Non-pigmented ciliary epithelial cell (primary cell): ENCODE results near the gene NOP58.
"Not testable (repeated sequence)": the region's sequence is repeated elsewhere in the genome, so short reads cannot be mapped to it uniquely, and the experiment has no call there.

Source experiments
- DNase-seq: peaks from one replicate; pipeline ENCODE4 v3.0.0-alpha.2; 2010; ENCODE audit warnings: low read depth

Gene NOP58, protein sequence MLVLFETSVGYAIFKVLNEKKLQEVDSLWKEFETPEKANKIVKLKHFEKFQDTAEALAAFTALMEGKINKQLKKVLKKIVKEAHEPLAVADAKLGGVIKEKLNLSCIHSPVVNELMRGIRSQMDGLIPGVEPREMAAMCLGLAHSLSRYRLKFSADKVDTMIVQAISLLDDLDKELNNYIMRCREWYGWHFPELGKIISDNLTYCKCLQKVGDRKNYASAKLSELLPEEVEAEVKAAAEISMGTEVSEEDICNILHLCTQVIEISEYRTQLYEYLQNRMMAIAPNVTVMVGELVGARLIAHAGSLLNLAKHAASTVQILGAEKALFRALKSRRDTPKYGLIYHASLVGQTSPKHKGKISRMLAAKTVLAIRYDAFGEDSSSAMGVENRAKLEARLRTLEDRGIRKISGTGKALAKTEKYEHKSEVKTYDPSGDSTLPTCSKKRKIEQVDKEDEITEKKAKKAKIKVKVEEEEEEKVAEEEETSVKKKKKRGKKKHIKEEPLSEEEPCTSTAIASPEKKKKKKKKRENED

DNA sequence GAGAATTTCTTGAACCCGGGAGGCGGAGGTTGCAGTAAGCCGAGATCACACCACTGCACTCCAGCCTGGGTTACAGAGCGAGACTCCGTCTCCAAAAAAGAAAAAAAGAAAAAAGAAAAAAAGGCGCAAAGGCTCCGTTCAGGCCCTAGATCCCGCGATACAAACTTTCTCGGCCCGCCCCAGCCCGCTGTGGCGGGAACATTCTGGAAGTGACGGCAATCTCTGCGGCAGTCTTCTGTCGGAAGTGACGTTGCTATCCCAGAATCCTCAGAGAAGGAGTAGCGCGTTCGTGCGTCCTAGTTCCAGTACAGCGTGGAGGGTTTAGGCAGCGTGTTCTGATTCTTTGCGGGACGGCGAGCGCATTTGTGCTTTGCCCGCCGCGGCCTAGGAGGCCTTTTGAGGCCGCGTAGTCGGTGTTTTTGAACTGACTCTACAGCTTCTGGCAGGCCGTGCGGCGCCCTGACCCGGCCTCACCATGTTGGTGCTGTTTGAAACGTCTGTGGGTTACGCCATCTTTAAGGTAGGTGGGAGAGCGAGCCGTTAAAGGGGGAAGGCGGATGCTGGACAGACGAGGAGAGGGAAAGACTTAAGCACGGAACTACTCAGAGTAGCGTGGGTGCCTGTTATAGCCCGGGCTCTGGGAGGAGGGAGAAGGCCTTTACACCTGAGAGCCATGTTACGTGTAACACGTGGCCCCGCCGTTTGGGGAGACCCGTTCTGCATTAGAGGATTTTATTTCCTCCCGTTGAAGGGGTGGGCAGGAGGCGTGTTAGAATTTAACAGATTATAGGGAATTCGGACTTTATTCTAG is at the start of gene NOP58:
Gene NOP58, plus strand, starts transcription at position 297 of the 811 bp plus-strand sequence. Its CDS starts 179 bp downstream, at position 476.
- DNase-seq: peak; percentile 80

DNA sequence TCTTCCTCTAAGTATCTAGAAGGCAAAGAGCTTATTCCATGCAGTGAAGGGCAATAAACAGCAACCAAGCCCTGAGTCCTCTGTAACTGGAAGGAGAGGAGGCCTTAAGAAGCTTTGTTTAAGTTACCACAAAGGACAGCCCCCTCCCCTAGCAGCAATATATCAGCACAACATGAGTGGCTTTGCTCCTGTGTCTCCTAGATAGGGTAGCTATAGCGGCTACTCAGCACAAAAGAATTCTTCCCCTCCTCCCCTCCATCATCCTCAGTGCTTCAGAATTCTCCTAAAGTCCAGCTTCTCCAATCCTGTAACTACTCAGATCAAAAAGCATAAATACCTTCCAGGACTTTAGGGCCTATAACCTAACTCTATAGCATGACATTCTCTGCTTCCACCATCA is 43.7 kb upstream of the NOP58 start:
- no peak for DNase-seq

DNA sequence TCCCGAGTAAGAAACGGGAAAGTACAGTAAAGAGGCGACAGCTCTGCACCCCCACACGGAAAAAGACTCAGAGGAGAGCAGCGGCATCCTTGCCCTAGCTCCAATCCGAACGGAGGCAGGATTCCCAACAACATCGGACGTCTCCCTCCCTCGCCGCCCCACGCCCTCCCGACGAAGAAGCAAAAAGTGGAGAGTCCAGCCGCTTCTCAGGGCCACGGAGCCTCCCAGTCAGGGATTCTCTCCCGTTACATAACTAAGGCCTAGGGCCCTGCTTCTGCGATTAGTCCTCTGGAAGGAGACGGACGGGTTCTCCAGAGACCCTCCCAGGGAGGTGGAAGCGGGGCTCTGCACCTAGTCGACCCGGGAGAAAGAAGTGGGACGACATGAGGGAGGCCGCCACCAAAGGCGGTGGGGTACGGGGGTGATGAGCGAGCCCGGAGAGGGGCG is 27.8 kb upstream of the NOP58 start:
- no peak for DNase-seq

DNA sequence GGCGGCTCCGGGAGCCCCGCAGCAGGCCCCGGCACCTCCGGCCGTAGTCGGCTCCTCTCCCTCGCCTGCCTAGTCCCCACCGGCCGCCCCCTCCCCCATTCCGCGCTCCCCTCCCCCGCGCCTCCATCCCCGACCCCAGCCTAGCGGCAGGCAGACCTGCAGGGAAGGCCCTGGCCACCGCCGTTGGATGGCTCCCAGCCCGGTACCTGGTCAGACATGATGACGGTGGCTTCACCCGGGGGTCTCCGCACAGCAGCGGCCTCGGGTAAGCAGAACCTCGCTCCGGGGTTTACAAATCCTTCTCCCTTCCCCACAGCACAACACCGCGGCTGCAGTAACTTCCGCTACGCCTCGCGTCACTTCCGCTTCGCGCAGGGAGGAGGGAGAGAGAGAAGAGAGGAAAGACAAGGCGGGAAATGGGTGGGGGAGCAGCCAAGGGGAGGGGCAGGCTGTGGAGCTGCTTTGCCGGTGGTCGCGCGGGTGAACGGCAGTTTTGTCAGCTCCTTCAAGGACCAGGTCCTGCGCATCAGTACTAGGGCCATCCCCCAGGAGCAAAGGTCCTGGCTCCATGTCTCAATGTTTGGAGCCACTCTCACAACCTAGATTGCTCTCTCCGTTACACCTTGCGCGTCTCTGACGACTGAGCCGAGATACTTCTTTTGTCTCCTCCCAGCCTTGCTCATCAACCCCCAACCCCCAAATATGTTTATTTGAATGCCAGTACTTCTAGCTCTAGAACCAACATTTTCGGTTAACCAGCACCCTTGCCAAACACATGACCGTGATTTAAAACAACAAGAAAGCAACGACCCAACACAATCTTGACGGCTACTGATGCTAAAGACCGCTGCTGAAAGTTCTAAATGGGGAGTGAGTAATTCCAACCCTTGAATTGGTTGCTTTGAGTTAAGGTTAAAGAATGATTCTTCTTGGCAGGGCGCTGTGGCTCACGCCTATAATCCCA is 27.0 kb upstream of the NOP58 start, which contains the start of gene SUMO1:
Gene SUMO1, minus strand, starts transcription at position 364 of the 964 bp plus-strand sequence. Its CDS starts 146 bp downstream, at position 218.
- DNase-seq: no peak

DNA sequence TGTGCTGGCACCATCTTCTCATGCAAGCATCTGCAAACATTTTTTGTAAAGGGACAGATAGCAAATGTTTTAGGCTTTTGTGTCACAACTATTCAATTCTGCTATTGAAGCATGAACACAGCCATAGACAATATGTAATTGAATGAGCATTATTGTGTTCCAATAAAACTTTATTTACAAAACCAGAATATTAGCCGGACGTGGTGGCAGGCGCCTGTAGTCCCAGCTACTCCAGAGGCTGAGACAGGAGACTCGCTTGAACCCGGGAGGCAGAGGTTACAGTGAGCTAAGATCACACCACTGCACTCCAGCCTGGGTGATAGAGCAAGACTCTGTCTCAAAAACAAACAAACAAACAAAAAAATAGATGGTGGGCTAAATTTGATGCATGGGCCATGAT is 17.9 kb upstream of the NOP58 start:
- DNase-seq: not testable (repeated sequence)

DNA sequence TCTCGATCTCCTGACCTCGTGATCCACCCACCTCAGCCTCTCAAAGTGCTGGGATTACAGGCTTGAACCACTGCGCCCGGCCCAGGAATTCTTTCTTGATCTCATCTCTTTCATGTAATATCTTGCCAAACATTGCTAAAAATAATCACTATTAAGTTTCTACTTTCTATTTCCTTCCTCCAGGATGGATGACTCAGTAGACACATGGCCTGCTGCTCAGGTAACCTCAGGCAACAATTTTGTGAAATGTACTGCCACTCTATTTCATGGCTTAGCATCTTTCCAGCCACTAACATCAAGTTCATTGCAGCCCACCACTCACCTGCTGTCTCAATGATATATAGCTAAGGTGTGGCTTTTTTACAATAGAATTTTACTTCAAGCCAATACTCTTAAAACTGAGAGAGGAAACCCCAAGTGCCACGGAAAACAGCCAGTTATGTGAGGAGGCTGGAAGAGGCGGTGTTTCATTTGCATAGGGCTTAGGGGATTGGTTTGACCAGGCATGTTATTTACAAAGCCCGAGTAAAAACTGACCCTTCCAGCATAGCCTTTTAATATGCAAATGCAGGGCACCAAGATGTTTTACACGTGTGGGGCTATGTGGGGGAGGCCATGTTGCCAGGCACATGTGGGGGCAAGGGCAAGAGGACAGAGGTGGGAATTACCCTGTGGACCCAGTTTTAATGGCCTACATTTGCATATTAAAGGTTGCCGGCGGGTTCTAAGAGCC is 15.9 kb upstream of the NOP58 start:
- DNase-seq: no peak

DNA sequence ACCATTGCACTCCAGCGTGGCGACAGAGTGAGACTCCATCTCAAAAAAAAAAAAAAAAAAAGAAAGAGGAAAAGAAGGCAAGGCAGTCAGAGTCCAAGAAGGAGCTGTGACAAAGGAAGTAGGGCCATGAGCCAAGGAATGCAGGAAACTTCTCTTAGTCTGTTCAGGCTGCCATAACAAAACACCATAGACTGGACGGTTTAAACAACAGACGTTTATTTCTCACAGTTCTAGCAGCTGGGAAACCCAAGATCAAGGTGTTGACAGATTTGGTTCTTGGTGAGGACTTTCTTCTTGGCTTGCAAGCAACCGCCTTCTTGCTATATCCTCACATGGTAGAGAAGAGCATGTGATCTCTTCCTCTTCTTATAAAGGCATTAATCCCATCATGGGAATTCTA is 14.1 kb upstream of the NOP58 start:
- DNase-seq: no peak

DNA sequence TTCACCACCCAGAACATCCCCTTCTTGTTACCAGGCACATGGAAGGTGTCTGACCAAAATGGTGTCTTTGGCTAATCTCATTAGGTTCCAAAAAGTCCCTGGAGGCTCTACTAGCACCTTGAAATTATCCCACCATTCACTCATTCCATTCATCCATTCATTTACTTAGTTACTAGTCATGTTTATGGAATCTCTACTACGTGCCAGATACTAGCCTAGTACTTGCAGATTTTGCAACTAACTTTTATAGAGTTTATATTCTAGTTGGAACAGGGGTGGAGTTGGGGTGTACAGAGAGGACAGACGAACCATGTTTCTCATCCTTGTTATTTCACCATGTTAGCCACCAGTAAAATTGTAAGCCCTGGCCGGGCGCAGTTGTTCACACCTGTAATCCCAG is 4.0 kb upstream of the NOP58 start:
- DNase-seq: no peak

DNA sequence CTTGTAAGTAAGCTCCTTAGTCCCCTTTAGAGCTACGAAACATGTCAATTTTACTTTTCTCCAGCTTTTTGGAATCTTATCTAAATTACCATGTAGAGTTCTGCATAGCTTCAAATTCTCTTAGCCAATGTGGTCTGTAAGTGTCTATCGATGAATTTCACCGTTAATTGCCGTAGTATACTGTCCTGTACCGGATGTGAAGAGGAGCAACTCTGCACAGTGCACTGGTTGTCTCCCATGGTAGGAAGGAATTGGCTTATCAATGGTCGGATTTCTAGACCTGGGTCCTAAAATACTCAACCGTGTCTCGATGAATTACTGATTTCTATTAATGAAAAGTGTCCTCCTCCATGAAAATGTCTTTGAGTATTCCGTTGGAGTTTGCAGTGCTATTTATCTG is 1.9 kb downstream of the NOP58 start:
- DNase-seq: no peak

DNA sequence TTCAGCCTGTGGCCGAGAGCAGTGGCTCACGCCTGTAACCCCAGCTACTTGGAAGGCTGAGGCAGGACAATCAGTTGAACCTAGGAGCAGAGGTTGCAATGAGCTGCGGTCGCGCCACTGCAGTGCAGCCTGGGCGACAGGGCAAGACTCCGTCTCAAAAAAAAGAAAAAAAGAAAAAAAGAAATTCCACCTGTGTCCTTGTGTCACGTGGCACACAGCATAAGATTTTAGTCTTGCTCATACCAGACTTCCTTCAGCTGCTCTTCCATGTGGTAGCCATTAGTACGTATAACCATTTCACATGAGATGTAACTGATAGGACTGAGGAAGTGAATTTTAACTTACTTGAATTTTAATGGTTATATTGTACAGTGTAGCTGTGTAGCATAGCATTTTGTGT is 4.0 kb downstream of the NOP58 start:
- no peak for DNase-seq

DNA sequence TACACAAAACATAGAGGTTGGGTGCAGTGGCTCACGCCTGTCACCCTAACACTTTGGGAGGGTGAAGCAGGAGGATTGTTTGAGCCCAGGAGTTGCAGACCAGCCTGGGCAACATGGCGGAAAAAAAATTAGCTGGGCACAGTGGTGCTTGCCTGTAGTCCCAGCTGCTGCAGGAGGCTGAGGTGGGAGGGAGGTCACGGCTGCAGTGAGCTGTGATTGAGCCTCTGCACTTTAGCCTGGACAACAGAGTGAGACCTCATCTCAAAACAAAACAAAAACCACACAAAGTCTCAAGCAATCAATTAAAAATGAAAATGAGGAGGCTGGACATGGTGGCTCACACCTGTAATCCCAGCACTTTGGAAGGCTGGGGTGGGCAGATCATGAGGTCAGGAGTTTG is 4.9 kb downstream of the NOP58 start:
- DNase-seq: no peak

DNA sequence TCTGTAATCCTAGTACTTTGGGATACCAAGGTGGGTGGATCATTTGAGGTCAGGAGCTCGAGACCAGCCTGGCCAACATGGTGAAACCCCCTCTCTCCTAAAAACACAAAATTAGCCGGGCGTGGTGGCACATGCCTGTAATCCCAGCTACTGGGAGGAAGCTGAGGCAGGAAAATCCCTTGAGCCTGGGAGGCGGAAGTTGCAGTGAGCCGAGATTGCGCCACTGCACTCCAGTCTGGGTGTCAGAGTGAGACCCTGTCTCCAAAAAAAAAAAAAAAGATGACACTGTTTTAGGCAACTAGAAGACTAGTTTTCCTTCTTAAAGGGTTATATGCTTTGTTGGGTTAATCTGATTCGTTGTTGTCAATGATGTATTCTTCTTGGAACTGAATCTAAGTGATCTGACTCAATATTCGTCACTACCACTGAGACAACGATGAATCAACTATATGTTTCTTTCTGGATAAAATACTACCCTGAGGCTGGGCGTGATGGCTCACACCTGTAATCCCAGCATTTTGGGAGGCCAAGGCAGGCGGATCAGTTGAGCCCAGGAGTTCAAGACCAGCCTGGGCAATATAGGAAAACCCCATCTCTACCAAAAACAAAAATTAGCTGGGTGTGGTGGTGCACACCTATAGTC is 10.6 kb downstream of the NOP58 start:
- not testable (repeated sequence) for DNase-seq

DNA sequence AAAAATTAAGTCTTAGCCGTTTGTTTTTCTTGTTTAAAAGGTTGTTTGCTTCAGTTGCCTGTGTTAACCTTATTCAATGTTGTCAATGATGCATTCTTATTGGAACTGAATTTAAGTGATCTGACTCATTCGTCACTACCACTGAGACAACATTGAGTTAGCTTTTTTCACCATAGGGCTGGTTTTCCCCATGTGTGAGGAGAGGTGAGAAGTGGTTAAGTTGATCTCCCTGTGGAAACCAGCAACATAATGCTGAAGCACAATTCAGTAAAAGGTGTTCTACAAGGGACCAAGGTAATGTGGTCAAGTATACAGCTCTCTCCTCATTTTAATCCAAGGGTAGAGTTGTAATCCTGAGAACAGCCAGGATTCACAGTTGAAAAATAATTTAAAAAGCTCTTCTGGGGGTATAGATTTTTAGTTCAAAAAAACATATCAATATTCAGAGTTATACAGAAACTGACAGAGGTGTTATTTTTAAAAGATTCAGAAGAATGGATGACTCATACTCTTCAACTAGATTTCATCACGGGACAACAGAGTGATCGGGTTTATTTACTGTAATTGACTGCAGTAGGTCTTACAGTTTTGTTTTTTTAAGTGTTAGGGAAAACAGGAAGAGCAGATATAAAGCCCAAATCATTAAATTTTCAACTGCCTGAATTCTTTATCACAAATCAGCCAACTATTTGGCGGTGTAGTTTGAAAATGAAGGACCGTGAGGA is 12.6 kb downstream of the NOP58 start:
- DNase-seq: no peak

DNA sequence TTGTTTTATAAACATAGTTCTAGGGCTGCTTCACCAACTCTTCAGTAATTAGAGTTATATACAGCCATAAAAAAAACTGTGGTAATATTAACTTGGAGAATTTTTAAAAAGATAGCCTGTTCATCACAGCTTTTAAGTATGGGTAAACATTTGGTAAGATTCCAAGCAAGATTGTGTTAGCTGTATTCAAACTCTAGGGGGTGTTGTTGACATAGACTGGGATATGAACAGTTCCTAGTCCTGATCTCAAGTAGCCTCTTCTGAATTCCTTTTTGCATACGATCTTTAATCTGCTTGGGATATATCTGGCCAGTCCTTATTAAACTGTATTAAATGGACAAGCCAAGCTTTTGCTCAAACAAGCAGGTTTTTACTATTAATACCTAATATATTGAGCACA is 13.4 kb downstream of the NOP58 start:
- DNase-seq: no peak

DNA sequence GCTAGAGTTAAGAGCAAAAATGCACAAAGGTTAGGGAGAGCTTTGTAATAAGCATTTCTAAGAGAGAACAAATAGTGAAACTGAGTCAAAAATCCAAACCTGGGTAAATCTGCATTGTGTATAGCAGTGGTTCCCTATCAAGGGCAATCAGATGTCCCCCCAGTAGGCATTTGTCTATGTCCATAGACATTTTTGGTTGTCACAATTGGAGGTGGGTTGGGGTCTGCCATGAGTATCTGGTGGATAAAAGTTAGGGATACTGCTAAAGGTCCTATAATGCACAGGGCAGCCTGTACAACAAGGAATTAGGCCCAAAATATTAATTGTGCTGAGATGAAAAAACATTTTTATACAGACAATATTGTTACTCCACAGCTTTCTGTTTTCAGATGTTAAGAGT is 21.0 kb downstream of the NOP58 start:
- DNase-seq: no peak

DNA sequence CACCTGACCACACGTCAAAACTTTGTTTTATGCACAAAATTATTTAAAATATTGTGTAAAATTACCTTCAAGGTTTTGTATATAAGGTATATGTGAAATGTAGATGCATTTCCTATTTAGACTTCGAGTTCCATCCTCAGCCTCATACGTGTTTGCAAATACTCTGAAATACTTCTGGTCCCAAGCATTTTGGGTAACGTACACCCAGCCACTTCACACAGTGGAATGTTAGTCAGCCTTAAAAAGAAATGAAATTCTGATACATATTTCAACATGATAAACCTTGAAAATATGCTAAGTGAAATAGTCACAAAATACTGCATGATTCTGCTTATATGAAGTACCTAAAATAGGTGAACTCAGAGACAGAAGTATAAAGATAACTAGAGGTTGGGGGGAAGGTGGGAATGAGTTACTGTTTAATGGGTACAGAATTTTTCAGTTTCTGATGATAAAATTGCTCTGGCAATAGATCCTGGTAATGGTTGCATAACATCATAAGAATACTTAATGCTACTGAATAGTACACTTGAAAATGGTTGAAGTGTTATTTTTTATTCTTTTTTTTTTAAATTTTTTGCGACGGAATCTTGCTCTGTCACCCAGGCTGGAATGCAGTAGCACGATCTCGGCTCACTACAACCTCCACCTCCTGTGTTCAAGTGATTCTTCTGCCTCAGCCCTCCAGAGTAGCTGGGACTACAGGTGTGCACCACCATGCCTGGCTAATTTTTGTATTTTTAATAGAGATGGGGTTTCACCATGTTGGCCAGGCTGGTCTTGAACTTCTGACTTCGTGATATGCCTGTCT is 24.0 kb downstream of the NOP58 start:
- DNase-seq: no peak

DNA sequence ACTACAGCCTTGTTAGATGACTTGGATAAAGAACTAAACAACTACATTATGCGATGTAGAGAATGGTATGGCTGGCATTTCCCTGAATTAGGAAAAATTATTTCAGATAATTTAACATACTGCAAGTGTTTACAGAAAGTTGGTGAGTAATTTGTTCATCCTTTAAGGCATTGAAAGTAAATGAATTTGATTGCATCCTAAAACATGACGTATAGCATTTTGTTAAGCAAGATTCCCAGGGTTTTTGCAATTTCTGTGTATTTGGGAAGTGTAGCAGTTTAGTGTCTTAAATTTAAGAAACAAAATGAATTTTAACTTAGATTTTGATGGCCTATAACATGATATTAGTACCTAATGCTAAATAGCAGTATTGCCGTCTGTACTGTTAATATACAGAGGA is 24.8 kb downstream of the NOP58 start:
- DNase-seq: no peak

DNA sequence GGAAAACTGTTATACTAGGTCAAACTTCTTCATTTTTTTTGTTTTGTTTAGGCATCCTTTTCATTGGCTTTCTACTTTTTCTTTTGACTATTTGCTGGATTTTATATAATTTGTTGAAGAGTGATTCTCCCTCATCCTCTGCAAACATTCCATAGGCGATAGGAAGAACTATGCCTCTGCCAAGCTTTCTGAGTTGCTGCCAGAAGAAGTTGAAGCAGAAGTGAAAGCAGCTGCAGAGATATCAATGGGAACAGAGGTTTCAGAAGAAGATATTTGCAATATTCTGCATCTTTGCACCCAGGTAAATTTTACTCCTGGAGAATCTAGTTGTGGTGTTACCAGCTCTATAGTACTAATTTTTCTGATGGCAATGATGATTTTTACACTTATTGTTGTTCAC is 25.4 kb downstream of the NOP58 start:
- no peak for DNase-seq

DNA sequence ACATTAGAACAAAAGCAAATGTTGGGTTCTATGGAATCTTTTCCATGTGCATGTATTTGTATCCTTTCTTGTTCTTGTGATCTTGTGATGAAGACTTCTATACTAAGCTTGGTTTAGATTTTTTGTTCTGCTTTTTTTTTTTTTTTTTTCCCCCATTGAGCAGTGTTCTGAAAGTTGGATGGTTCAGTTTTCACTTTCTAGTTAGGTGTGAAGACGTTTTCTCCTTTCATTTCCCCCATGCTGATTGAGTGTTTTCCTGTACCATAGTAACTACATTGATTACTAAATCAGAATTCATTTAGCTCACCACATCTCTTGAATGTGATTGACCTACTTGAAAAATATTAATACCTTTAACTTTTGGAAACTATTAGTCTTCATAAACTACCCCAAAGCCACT is 34.1 kb downstream of the NOP58 start:
- DNase-seq: no peak
